ENCODE results near the gene CTAGE4.
"Not testable (repeated sequence)": the region's sequence is repeated elsewhere in the genome, so short reads cannot be mapped to it uniquely, and the experiment has no call there.

The CTAGE4 gene

DNA sequence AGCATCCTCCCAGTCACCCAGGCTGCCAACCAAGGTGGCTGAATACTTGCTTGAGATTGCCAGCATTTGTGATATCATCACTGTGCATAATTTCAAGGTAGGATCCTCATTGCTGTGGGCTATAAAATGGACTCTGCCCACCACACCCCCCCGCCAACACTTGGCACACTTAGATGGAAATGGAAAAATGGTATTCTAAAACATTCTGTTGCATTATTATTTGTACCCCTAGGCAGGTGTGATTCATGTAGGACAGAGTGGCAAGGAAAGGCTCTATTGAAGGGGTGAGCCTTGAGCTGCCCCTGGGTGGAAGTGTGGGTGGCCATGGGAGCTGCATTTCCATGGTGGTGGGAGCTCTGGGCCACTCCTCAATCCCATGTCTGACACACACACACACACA is 35.3 kb downstream of the CTAGE4 start:
- DNase-seq, result not testable (repeated sequence)

- not testable (repeated sequence) for DNase-seq
These were observed 35.9 kb downstream of the CTAGE4 start for GRCh38 chr7:144219149-144219548.

DNA sequence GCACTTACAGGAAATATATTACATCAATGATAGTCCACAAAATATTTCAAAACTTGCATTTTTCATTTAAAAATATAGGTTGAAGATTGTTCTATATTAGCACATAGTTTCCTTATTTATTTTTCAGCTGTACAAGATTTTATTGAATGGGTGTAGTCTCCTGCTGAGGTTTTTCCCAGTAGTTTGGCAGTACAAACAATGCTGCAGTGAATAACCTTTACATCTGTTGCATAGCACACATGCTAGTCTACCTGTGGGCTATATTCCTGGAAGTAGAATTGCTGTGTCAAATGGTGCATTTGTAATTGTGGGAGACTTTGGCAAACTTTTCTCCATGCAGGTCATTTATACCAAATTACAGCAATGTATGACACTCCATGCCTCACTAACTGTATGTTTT is 37.3 kb downstream of the CTAGE4 start:
- DNase-seq, result not testable (repeated sequence)

GRCh38 chr7:144223675-144224074 is 40.4 kb downstream of the CTAGE4 start:
- not testable (repeated sequence) for DNase-seq

GRCh38 chr7:144226866-144227265 is 43.6 kb downstream of the CTAGE4 start:
- DNase-seq, result not testable (repeated sequence)

DNA sequence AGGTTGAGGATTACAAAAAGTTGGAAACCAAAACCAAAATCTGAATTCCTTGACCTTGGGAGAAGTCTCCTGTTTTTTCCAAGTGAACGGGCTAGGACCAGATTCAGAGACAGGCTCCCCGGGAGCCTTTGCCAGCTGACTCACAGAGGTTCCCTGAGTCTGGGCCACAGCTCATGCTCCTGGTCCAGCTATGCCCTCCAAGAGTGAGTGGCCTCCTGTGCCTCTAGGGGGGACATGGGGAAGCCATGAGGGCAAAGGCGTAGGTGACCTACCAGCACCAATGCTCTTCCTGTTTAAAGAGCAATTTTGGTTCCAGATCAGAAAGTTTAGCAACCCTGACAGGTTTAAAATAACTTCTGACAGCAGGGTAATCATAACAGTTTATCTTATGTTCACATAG is 45.5 kb downstream of the CTAGE4 start:
- DNase-seq, result not testable (repeated sequence)

GRCh38 chr7:144231027-144231426 is 47.8 kb downstream of the CTAGE4 start:
- DNase-seq, result not testable (repeated sequence)

DNA sequence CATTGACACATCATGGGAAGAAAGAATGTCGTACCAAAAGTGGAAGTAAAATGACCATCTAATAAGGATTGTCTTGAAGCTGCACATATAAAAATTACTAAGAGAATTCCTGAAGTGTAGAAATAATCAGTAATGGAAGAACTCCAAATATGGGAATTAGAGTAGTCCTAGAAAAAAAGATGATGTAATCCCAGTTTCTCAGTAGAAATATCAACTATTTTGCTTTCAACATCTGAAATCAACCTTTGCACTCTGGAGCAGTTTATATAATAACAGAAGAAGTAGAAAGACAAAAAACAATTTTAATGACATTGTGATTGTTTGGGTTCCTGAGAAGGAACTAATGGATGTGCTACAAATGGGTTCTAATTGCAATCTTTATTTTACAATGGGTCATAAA is 49.8 kb downstream of the CTAGE4 start:
- DNase-seq, result not testable (repeated sequence)

All from stimulated activated CD4-positive, alpha-beta T cell treated with anti-CD3 and anti-CD28 coated beads, Interleukin-4, amount 100 ng/mL, for 24 hours (primary cell).